GM12801 (cell line): ENCODE measurements around the gene NANOS2.

Experiments
- CTCF ChIP-seq: IDR thresholded peaks from one replicate; pipeline ENCODE4 v1.5.1; 2011; ENCODE audit warnings: control low read depth; ENCODE audit not compliant: insufficient read length; ENCODE audit errors: extremely low read depth

Gene NANOS2

GRCh38 chr19:45863840-45864628, 50.5 kb downstream of the NANOS2 start, which contains the start of gene FOXA3:
TSS of gene FOXA3 (plus strand) at chr19:45864326. CDS start at chr19:45864457, 131 bp downstream.
- no peak for TF ChIP-seq CTCF

GRCh38 chr19:45863335-45863839, 51.2 kb downstream of the NANOS2 start:
- no peak for TF ChIP-seq CTCF
